A673 (cell line): ENCODE measurements around the gene IGF1. TPM values are rescaled to one million over a fixed set of nuclear protein-coding genes. Genes with fewer than 3 reads are reported as not detected.
A peak's percentile ranks its signal among the peaks of the same experiment; 100 is the strongest.

Experiments
- BruUV-seq: library from RNA; stranded (reverse); fragments of 400-500 nt; replicated peaks from 2 replicates; lab custom pipeline; 2021; lab: Mats Ljungman, UMichigan
- CTCF ChIA-PET: fragments of 300-600 bp; sonication (Branson Sonifier 250); formaldehyde crosslinking; loops from one replicate; lab custom pipeline; 2022; ENCODE audit warnings: antibody characterized with exemption; lab: Charles Lee
- POLR2A ChIA-PET: fragments of 300-600 bp; sonication (Branson Sonifier 250); formaldehyde crosslinking; loops from one replicate; lab custom pipeline; 2022; ENCODE audit warnings: antibody characterized with exemption; ENCODE audit not compliant: low non-redundant PET; lab: Charles Lee
- DNase-seq: peaks from one replicate; pipeline ENCODE4 v3.0.0-alpha.2; 2015; ENCODE audit warnings: low spot score
- H3K27ac ChIP-seq: fragments of 200-600 bp; sonication (generic); 2 replicates; pipeline ENCODE4 v1.5.1; 2016; ENCODE audit warnings: mixed run types, low read depth, mild to moderate bottlenecking, mixed read lengths, antibody characterized with exemption, low read length; ENCODE audit not compliant: poor library complexity, severe bottlenecking
- H3K27me3 ChIP-seq: fragments of 200-600 bp; sonication (generic); replicated peaks from 2 replicates; pipeline ENCODE4 v1.6.1; 2017; ENCODE audit warnings: mixed run types, low read depth, mild to moderate bottlenecking, mixed read lengths, antibody characterized with exemption, low read length; ENCODE audit not compliant: insufficient read depth, poor library complexity
- H3K36me3 ChIP-seq: fragments of 200-600 bp; sonication (generic); 2 replicates; pipeline ENCODE4 v1.6.1; 2016; ENCODE audit warnings: mixed run types, mild to moderate bottlenecking, mixed read lengths, antibody characterized with exemption, low read length; ENCODE audit not compliant: insufficient read depth, poor library complexity, severe bottlenecking
- H3K4me1 ChIP-seq: fragments of 200-600 bp; sonication (generic); 2 replicates; pipeline ENCODE4 v1.6.1; 2017; ENCODE audit warnings: mixed run types, mild to moderate bottlenecking, mixed read lengths, antibody characterized with exemption, low read length; ENCODE audit not compliant: insufficient read depth, poor library complexity, severe bottlenecking
- H3K4me3 ChIP-seq: fragments of 200-600 bp; sonication (generic); 2 replicates; pipeline ENCODE4 v1.5.1; 2016; ENCODE audit warnings: low read depth, mixed run types, mild to moderate bottlenecking, mixed read lengths, low read length; ENCODE audit not compliant: poor library complexity, severe bottlenecking
- H3K9me3 ChIP-seq: fragments of 200-600 bp; sonication (generic); 2 replicates; pipeline ENCODE4 v1.6.1; 2016; ENCODE audit warnings: mixed run types, low read depth, mild to moderate bottlenecking, mixed read lengths, antibody characterized with exemption, low read length; ENCODE audit not compliant: poor library complexity, severe bottlenecking
- CTCF ChIP-seq: fragments of 300-800, 200-600 bp; sonication (generic); conservative IDR thresholded peaks from 2 replicates; pipeline ENCODE4 v1.5.1; 2017; ENCODE audit warnings: low read depth, mild to moderate bottlenecking, antibody characterized with exemption, low read length, moderate library complexity, mixed read lengths
- EZH2 ChIP-seq: fragments of 200-600 bp; sonication (generic); IDR thresholded peaks from 2 replicates; pipeline ENCODE4 v1.6.1; 2017; ENCODE audit warnings: borderline replicate concordance, low read depth, mild to moderate bottlenecking, mixed read lengths, antibody characterized with exemption, low read length; ENCODE audit not compliant: poor library complexity, severe bottlenecking
- intact Hi-C: fragments of 100-400 bp; cut with micrococcal nuclease; formaldehyde crosslinking; loops from one replicate; pipeline ENCODE4 v1.10.0; 2022; ENCODE audit not compliant: unreplicated experiment
- total RNA-seq: library from RNA; stranded (reverse); gene quantifications from 2 replicates; pipeline ENCODE4 v1.2.3, GENCODE V29; 2021

Gene IGF1
- total RNA-seq, 1 experiment from 2014 or later = 16.4 TPM

- Histone ChIP-seq H3K27me3 (no peaks in the 10 kb centered on the region), H3K4me1 (no peaks in the 10 kb centered on the region), H3K4me3 (no peak overlapping the region), H3K9me3 (no peaks in the 10 kb centered on the region), H3K27ac (no peak overlapping the region), H3K36me3 (no peaks in the 10 kb centered on the region)
- intact Hi-C loops = no loop called here
- DNase-seq = peak; percentile 35
- ChIA-PET CTCF (no interaction called here), POLR2A (no interaction called here)
- no peak for TF ChIP-seq CTCF
- no peak for TF ChIP-seq EZH2
- BruUV-seq = no TSS peak
Measured at GRCh38 chr12:102396276-102396675, 84.1 kb downstream of the IGF1 start.

GRCh38 chr12:102394200-102394599, 86.2 kb downstream of the IGF1 start:
- no peak for DNase-seq
- Histone ChIP-seq H3K4me1 (no peaks in the 10 kb centered on the region), H3K4me3 (no peak overlapping the region), H3K27me3 (no peaks in the 10 kb centered on the region), H3K27ac (no peak overlapping the region), H3K36me3 (no peaks in the 10 kb centered on the region), H3K9me3 (no peaks in the 10 kb centered on the region)
- ChIA-PET CTCF (no interaction called here), POLR2A (no interaction called here)
- intact Hi-C loops = no loop called here
- TF ChIP-seq EZH2 (no peak), CTCF (no peak)
- BruUV-seq = no TSS peak

DNA sequence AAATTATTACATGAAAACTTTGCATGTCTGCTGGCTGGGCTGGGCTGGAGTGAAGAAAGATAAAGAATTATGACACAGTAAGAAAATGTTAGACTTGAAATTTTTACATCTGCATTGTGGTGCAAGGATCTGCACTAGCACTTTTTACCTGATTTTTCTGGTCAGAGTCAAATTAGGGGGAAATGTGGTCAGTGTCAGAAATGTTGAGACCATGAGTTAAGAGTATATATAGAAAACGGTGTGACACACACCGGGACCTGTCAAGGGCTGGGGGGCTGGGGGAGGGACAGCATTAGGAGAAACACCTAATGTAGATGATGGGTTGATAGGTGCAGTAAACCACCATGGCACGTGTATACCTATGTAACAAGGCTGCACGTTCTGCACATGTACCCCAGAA, 90.3 kb downstream of the IGF1 start:
- DNase-seq = no peak
- Histone ChIP-seq H3K4me3 (no peak overlapping the region), H3K27ac (no peak overlapping the region), H3K27me3 (no peaks in the 10 kb centered on the region), H3K36me3 (no peaks in the 10 kb centered on the region), H3K9me3 (no peaks in the 10 kb centered on the region), H3K4me1 (no peaks in the 10 kb centered on the region)
- POLR2A ChIA-PET = no interaction called here
- CTCF ChIA-PET = no interaction called here
- TF ChIP-seq CTCF = no peak
- no peak for TF ChIP-seq EZH2
- no TSS peak for BruUV-seq
- intact Hi-C loops = no loop called here
